ENCODE measurements around the gene IL2RA. TPM values are rescaled to one million over a fixed set of nuclear protein-coding genes. Genes with fewer than 3 reads are reported as not detected.

Gene IL2RA
- total and polyA plus RNA-seq, 9 of the 15 experiments (the other 6 are each of a cell fraction or from before 2014, with no cell fraction given), result 0.95 TPM; not detected in 8

GRCh38 chr10:6074489-6075301 is 12.5 kb upstream of the IL2RA start (continued):
- TF ChIP-seq ZNF695 (CRISPR knock-in tag; IDR thresholded peaks at IDR 0.05), result no peak
- no peak for TF ChIP-seq XRCC5 (IDR thresholded peaks at IDR 0.05; ENCODE audit: low read depth, low read length)
- no peak for TF ChIP-seq BRF1 (IDR thresholded peaks at IDR 0.05; ENCODE audit: borderline replicate concordance, extremely low read depth, insufficient read length)
- TF ChIP-seq CTBP1 (IDR thresholded peaks at IDR 0.05; ENCODE audit: borderline replicate concordance), result peak; percentile 43; the same call in 1 of the 2 replicates
- peak in 1 of 2 experiments; percentile 31; a peak in 1 of 4 replicates for TF ChIP-seq KDM1A (IDR thresholded peaks at IDR 0.05)
- TF ChIP-seq, protein P1, sequence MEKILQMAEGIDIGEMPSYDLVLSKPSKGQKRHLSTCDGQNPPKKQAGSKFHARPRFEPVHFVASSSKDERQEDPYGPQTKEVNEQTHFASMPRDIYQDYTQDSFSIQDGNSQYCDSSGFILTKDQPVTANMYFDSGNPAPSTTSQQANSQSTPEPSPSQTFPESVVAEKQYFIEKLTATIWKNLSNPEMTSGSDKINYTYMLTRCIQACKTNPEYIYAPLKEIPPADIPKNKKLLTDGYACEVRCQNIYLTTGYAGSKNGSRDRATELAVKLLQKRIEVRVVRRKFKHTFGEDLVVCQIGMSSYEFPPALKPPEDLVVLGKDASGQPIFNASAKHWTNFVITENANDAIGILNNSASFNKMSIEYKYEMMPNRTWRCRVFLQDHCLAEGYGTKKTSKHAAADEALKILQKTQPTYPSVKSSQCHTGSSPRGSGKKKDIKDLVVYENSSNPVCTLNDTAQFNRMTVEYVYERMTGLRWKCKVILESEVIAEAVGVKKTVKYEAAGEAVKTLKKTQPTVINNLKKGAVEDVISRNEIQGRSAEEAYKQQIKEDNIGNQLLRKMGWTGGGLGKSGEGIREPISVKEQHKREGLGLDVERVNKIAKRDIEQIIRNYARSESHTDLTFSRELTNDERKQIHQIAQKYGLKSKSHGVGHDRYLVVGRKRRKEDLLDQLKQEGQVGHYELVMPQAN (IDR thresholded peaks at IDR 0.05; ENCODE audit: borderline replicate concordance), result no peak
- TF ChIP-seq, protein P2, sequence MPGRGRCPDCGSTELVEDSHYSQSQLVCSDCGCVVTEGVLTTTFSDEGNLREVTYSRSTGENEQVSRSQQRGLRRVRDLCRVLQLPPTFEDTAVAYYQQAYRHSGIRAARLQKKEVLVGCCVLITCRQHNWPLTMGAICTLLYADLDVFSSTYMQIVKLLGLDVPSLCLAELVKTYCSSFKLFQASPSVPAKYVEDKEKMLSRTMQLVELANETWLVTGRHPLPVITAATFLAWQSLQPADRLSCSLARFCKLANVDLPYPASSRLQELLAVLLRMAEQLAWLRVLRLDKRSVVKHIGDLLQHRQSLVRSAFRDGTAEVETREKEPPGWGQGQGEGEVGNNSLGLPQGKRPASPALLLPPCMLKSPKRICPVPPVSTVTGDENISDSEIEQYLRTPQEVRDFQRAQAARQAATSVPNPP (IDR thresholded peaks at IDR 0.05; ENCODE audit: borderline replicate concordance, insufficient read depth, insufficient read length), result no peak
- no peak for TF ChIP-seq DMBX1 (CRISPR knock-in tag; IDR thresholded peaks at IDR 0.05; ENCODE audit: borderline replicate concordance)
- TF ChIP-seq, protein P3, sequence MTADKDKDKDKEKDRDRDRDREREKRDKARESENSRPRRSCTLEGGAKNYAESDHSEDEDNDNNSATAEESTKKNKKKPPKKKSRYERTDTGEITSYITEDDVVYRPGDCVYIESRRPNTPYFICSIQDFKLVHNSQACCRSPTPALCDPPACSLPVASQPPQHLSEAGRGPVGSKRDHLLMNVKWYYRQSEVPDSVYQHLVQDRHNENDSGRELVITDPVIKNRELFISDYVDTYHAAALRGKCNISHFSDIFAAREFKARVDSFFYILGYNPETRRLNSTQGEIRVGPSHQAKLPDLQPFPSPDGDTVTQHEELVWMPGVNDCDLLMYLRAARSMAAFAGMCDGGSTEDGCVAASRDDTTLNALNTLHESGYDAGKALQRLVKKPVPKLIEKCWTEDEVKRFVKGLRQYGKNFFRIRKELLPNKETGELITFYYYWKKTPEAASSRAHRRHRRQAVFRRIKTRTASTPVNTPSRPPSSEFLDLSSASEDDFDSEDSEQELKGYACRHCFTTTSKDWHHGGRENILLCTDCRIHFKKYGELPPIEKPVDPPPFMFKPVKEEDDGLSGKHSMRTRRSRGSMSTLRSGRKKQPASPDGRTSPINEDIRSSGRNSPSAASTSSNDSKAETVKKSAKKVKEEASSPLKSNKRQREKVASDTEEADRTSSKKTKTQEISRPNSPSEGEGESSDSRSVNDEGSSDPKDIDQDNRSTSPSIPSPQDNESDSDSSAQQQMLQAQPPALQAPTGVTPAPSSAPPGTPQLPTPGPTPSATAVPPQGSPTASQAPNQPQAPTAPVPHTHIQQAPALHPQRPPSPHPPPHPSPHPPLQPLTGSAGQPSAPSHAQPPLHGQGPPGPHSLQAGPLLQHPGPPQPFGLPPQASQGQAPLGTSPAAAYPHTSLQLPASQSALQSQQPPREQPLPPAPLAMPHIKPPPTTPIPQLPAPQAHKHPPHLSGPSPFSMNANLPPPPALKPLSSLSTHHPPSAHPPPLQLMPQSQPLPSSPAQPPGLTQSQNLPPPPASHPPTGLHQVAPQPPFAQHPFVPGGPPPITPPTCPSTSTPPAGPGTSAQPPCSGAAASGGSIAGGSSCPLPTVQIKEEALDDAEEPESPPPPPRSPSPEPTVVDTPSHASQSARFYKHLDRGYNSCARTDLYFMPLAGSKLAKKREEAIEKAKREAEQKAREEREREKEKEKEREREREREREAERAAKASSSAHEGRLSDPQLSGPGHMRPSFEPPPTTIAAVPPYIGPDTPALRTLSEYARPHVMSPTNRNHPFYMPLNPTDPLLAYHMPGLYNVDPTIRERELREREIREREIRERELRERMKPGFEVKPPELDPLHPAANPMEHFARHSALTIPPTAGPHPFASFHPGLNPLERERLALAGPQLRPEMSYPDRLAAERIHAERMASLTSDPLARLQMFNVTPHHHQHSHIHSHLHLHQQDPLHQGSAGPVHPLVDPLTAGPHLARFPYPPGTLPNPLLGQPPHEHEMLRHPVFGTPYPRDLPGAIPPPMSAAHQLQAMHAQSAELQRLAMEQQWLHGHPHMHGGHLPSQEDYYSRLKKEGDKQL (CRISPR knock-in tag; IDR thresholded peaks at IDR 0.05; ENCODE audit: borderline replicate concordance), result no peak
- no peak for TF ChIP-seq ZNF57 (CRISPR knock-in tag; IDR thresholded peaks at IDR 0.05)
- TF ChIP-seq TRIM28 (IDR thresholded peaks at IDR 0.05), result no peak
- TF ChIP-seq TFAM (CRISPR knock-in tag; conservative IDR thresholded peaks at IDR 0.05), result no peak
- TF ChIP-seq, protein P4, sequence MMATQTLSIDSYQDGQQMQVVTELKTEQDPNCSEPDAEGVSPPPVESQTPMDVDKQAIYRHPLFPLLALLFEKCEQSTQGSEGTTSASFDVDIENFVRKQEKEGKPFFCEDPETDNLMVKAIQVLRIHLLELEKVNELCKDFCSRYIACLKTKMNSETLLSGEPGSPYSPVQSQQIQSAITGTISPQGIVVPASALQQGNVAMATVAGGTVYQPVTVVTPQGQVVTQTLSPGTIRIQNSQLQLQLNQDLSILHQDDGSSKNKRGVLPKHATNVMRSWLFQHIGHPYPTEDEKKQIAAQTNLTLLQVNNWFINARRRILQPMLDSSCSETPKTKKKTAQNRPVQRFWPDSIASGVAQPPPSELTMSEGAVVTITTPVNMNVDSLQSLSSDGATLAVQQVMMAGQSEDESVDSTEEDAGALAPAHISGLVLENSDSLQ (IDR thresholded peaks at IDR 0.05), result peak; percentile 60
- TF ChIP-seq, protein P5, sequence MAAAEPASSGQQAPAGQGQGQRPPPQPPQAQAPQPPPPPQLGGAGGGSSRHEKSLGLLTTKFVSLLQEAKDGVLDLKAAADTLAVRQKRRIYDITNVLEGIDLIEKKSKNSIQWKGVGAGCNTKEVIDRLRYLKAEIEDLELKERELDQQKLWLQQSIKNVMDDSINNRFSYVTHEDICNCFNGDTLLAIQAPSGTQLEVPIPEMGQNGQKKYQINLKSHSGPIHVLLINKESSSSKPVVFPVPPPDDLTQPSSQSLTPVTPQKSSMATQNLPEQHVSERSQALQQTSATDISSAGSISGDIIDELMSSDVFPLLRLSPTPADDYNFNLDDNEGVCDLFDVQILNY (CRISPR knock-in tag; IDR thresholded peaks at IDR 0.05), result no peak
- TF ChIP-seq HMBOX1 (IDR thresholded peaks at IDR 0.05), result peak; percentile 85
